HG03196 (cell line): ENCODE results near the gene CDK5RAP3.
A peak's percentile ranks its signal among the peaks of the same experiment; 100 is the strongest.

Experiments
- ATAC-seq: cut with Tn5 transposase; IDR thresholded peaks from one replicate; pipeline ENCODE4 v1.9.1; 2021; ENCODE audit not compliant: unreplicated experiment

CDK5RAP3 gene

GRCh38 chr17:47948706-47949196 lies 22.2 kb upstream of the CDK5RAP3 start:
- no peak for ATAC-seq

DNA sequence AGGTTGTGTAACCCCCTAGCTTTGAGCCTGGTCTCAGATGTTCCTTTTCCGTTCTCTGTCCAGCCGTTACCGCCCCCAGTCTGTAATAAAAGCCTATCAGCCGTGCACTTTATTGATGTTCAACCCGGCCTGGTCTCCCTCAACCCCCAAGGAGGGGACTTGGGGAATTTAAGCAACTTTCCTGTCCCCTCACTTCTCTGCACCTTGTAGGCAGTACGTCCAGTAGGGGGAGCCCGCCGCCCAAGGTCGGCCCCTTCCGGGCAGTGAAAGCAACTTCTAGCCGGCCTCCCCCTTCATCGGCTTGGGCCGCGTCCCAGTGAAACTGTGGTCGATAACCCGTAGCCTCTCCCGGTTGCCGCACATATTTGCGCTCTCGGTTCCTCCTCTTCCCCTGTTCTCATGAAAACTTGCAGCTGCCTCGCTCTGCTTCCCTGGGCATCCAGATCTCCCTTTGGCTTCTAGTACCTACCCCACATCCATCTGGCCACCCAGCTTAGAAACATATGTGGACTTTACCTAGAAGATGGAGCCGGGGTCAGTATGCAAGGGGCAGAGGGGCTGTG lies 21.6 kb upstream of the CDK5RAP3 start:
- peak; percentile 55 for ATAC-seq

DNA sequence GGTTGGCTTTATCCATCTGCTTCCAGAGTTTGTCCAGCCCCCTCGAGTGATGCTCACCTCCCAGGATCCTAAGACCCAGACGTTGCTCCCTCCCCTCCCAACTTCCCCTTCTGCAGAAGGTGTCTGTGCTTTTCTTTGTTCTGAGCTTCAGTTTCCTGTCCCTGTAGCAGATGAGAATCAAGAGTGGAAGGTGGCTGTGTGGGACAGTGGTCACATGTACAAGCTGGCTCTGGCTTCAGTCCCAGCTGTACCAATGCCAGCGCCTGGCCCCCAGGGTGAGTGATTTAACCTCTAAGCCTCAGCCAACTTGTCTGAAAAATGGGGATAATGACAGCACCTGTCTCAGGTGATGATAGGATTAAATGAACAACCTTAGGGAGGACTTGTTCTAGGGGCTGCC lies 21.0 kb upstream of the CDK5RAP3 start:
- no peak for ATAC-seq

DNA sequence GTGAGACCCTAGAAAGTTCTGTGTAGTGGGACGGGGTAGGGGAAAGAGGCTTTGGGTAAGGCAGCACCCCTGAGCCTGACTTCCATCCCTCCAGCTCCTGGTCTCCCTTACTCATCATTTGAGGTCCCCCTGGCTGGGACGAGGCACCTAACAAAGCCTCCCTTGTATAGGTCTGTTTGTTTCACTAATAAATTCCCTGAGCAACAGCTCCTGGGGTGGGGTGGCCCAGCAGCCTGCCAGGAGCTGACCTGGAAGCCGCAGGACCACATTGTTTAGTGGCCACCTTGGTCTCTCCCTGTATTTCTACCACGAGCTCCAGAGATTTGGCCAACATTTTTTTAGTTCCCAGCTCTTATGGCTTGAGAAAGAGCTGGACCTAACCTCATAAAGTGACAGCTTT lies 20.5 kb upstream of the CDK5RAP3 start:
- no peak for ATAC-seq

GRCh38 chr17:47952171-47953021 lies 18.5 kb upstream of the CDK5RAP3 start:
- no peak for ATAC-seq

GRCh38 chr17:47953909-47954308 lies 17.0 kb upstream of the CDK5RAP3 start:
- ATAC-seq, result no peak

- ATAC-seq, result no peak
Observed at GRCh38 chr17:47955497-47956461, 15.1 kb upstream of the CDK5RAP3 start.

DNA sequence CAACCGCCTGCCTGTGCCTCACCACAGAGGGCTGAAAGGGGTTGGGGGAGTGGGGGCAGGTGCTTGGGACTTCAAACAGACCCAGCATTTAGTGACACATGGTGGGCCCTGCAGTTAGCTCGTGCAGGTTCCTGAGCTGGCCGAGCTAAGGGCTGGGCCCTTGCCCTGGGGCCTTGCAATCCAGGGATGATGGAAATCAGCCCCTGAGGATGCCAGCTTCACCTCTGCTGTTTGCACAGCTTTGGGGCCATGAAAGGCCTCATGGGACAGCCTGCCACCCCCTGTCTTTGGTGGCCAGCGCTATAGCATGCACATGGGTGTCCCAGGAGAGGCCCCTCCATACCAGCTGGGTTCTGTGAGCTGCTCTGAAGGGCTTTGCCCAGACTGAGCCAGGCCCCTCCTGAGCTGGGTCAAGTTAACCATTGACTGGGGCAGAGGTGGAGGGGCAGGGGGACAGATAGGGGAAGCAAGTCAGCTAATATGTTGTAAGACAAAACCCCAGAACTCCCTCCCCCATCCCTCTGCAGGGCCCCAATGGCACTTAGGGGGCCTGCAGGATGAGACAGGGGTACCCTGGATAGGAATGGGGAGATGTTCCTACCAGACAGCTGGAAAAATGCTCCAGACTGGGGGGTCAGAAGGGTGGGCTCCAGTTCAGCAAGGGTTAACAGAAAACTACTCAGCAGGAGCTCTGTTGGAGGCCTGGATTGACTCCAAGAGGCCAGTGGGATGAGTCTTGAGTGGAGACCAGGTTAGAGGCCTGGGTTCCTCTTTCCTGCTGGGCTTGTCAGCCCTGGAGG lies 13.9 kb upstream of the CDK5RAP3 start:
- no peak for ATAC-seq

GRCh38 chr17:47957591-47958490 lies 13.1 kb upstream of the CDK5RAP3 start, which contains the start of gene PRR15L:
Gene PRR15L, minus strand, starts transcription at chr17:47957883. Its CDS starts 4,649 bp downstream, at chr17:47953234.
- no peak for ATAC-seq

DNA sequence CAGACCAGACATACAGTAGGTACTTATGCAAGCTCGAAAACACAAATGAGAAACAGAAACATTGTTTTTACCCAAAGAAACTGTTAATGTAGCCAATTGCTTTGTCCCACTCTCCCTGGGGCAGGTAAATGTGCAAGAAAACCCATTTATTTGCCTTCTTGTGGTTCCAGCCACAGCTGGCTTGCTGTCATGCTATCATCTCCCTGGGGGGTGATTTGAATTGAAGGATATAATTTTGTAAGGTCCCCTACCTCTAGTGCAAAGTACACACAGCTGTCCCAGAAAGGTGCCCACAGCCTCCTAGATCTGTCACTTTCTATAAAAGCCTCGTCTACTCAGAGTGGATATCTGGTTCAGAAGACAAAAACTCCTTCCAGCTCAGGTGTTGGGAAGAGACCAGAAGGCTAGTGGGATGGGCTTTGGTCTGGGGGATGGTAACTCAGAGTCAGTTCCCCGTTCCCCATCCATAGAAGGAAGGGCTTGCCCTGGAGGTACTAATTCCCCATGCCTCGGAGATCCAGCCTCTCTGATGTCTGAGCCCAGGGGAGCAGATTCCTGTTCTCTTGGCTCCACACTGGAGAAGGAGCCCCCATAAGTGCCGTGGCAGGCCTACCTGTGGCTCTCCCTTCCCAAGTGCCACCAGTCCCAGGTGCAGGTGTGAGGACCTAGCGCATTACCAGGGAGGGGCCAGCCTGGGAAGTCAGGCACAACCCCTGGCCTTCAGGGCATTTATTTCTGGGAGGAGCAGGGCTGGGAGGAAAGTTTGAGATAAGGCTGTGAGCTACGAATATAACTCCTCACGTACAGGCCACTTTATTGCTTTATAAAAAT lies 10.9 kb upstream of the CDK5RAP3 start:
- ATAC-seq, result no peak

GRCh38 chr17:47961406-47961805 lies 9.5 kb upstream of the CDK5RAP3 start:
- ATAC-seq, result no peak

GRCh38 chr17:47962901-47963300 lies 8.0 kb upstream of the CDK5RAP3 start:
- no peak for ATAC-seq

- no peak for ATAC-seq
Observed at GRCh38 chr17:47964856-47965255, 6.1 kb upstream of the CDK5RAP3 start.

DNA sequence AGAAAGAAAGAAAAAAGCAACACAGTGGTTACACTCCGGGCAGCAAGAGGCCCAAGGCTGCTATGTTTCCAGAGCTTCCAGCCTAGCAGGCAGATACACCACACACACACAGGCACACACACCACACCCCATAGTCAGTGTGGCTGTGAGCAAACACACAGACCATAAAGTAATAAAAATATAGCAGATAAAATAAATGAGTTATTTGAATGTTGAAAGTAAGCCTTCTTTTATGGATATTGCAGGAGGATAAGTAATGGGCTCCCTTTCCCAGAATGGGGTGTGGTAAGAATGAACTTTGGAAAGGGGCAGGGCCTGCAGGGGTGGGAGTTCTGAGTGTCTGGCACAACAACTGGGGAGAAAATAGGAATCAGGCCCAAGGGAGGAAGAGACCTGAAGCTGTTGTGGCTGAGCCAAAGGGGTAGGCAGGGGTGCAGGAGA lies 4.8 kb upstream of the CDK5RAP3 start:
- ATAC-seq, result no peak

DNA sequence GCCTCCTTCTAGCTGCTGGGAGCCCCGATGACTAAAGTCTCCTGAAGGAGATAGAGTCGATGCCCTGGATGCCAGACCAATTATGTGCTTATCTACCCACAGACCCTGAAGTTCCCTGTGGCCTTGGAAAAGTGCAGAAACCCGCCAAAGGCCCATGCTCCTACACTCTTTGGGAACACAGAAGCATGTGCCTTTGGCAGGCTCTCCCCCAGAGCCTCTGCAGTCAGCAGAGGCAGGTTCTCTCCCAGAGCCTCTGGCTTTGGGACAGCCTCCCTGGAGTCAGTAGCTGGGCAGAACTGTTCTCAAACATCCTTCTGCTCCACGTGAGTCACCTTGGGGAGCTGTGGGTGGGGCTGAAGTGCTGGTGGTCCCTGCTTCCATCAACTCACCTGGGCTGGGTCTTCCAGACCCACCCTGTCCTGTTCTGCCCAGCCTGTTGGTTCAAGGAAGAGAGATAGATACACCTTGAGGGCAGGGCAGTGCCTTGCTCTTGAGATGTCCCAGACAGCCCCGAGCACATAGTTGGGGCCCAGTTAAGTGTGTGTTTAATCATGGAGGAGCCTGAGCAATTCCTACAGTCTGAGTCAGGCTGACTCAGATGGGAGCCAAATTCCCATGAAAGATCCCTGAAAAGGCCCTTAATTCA lies 3.2 kb upstream of the CDK5RAP3 start:
- no peak for ATAC-seq

DNA sequence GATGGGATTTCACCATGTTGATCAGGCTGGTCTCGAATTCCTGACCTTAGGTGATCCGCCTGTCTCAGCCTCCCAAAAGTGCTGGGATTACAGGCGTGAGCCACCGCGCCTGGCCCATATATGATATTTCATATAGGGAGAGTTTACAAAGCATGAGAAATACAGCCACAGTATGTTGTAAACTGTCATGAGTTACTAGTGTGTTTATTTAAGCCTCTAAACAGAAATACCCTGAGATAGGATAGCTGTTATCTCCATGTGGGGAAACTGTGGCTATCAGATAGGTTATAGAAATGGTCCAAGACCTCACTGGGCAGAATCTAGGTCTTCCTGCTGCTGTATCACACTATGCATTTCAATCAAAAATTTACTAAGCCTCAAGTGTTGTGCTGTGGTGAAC lies 2.1 kb upstream of the CDK5RAP3 start:
- ATAC-seq, result no peak

DNA sequence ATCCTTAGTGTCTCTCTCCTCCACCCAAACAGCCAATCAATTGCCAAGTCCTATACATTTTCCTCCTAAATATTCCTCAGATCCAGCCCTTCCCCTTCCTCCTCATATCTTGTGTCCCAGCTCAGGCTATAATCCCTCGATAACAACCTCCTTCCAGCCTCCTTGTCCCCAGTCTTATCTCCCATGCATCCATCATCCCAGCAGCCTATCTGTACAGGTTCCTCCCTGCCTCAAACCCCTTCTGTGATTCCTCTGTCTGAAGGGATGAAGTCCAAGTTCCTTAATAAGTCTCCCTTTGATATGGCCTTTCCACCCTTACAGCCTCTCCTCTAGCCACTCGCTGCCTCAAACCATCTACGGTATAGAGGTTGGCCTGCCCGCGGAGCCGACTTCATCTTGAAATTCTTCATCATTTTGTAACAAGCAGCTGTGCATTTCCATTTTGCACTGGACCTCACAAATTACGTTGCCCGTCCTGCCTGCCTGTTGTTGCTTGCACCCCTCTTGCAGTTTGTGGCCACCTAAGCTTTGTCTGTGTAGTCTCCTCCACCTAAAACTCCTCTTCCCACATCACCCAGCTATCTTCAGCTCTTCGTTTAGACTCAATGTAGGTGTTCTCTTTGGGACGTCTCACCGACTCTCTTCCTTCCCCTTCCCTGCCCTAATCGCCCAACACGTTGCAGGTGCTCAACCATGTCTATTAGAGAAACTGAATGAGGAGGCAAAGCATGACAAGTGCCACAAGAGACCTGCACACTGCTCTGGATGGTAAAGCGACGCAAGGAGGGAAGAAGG lies 786 bp upstream of the CDK5RAP3 start:
- no peak for ATAC-seq
